GM12874 (cell line): ENCODE measurements around the gene HOXB9.

Experiments
- TF ChIP-seq, protein P1 (sequence below): IDR thresholded peaks from 2 replicates; pipeline ENCODE4 v1.5.1; 2011; ENCODE audit warnings: low read depth, mild to moderate bottlenecking, control low read depth, low read length, moderate library complexity; ENCODE audit not compliant: insufficient read depth

Gene HOXB9

DNA sequence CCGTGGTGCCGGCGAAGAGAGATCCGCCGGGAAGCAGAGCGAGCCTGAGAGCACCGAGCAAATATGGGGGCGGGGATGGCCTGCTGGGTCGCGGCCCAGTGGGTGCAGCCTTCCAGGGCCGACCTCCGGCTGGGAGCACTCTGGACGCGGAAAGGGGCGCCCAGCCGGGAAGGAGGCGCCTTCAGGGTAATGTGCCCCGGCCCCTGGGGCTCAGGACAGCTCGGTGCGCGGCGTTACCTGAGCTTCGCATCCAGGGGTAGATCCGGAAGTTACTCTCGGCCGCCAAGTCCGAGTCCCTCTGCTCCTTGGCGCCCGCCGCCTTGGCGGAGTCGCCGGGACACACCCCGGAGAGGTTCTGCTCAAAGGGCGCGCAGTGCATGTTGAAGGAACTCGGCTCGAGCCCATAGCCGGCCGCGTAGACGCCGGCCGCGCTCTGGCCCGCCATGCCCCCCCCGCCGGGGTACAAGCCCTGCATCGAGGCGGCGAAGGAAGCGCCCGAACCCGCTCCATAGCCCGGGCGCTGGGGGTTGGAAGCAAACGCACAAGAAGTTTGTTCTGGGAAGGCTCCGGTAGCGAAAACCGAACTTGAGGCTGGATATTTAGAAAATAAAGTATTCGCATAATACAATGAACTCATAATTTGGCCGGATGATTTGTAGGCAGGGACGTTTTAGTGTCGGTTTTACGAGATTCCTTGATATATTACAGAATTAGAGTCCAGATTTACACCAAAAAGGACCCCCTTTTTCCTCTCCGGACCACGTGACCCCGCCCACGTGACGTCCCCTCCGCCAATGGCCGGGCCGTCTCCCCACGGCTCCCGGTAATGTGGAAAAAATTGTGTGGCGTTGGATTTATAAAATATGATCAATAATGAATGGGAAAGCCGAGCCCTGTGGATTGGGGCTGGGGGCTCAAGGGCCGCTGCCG, 15.6 kb downstream of the HOXB9 start, which contains the start of gene HOXB7:
TSS of gene HOXB7 (minus strand) at position 736 of the 930 bp plus-strand sequence. CDS start at position 637, 99 bp downstream.
- TF ChIP-seq, protein P1, sequence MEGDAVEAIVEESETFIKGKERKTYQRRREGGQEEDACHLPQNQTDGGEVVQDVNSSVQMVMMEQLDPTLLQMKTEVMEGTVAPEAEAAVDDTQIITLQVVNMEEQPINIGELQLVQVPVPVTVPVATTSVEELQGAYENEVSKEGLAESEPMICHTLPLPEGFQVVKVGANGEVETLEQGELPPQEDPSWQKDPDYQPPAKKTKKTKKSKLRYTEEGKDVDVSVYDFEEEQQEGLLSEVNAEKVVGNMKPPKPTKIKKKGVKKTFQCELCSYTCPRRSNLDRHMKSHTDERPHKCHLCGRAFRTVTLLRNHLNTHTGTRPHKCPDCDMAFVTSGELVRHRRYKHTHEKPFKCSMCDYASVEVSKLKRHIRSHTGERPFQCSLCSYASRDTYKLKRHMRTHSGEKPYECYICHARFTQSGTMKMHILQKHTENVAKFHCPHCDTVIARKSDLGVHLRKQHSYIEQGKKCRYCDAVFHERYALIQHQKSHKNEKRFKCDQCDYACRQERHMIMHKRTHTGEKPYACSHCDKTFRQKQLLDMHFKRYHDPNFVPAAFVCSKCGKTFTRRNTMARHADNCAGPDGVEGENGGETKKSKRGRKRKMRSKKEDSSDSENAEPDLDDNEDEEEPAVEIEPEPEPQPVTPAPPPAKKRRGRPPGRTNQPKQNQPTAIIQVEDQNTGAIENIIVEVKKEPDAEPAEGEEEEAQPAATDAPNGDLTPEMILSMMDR, result no peak

DNA sequence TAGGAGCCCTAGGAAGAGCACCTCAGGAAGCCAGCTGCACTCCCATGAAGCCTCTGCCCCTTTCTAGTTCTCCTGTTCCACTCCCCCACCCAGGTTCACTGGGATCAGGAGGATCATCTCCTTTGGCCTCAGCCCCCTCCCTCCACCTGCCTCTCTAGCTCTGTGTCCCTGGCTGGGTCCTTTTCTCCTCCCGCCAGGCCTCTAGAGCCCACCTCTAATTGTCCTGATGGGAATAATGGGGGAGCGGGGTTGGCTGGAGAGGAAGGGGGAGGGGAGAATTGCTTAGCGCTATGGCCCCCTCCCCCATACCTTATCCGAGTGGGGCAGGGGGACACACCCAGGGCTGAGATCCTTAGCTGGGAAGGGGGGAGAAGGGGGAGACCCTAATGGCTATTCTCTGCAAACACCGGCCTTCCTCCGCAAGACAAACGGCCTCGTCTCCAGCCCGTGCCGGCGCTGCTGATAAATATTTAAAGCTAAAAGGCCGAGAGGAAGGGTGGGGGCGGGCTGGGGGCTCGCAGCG, 16.3 kb downstream of the HOXB9 start:
- TF ChIP-seq, protein P1, result no peak

DNA sequence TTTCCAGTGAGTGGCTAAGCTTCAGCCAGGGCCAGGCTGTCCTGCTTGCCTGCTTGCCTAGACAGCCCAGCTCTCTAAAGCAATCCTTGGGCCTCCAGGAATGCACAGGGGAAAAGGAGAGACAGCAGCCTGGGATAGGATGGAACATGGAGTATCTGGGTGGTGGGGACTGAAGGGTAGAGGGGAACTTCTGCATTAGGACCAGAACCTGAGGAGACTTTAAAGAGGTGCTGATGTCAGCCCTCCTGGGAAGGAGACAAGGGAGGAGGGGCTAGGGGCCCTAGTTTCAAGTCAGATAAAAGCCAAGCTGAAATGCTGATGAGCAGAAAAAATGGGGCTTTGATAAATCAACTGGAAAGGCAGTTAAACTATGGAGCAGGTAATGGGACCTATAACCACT, 17.1 kb downstream of the HOXB9 start:
- TF ChIP-seq, protein P1, result no peak

DNA sequence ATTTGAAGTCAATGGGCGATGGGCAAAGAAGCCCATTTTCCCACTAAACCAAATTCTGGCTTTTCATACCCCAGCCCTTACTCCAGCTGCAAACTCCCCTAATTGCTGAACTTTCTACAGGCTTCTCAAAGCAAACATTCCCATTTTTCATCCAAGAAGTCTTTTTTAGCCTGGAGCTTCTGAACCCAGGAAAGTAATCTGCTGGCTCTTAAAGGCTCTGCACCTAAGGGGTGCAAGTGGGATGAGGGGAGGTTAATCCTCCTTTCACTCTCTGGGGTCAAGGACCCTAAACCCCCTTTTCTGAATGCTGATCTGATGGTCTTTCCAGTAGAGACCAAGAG, 17.7 kb downstream of the HOXB9 start:
- TF ChIP-seq, protein P1, result no peak

DNA sequence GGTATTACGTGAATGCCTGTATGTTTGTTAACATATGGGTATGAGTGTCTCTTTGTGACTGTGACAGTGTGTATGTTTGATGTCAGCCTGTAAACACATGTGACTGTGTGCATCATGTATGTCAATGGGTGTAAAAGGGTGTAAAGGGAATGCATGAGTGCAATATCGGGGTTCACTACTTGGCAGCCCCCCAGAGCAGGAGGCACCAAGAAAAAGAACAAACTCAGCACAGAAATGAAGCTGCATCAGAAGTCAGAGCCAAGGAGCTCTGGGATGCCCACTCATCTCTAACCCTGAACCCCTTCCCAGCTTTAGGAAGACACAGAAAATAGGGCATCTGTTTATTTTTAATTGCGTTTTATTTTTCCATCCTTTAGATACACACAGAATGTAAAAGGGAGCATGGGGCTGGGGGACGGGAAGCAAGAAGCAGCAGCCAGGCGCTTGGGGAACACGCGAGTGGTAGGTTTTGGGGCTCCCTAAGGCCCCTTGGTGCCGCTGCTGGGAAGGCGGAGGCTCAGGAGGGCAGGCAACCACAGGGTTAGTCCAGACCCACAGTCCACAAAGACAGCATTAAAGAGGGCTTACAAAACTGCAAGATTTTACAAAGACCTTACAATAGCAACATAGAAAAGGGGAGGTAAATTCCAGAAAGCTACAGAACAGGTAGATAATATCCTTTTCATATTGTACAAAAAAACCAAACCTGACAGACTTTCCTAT, 19.1 kb downstream of the HOXB9 start:
- TF ChIP-seq, protein P1, result no peak

DNA sequence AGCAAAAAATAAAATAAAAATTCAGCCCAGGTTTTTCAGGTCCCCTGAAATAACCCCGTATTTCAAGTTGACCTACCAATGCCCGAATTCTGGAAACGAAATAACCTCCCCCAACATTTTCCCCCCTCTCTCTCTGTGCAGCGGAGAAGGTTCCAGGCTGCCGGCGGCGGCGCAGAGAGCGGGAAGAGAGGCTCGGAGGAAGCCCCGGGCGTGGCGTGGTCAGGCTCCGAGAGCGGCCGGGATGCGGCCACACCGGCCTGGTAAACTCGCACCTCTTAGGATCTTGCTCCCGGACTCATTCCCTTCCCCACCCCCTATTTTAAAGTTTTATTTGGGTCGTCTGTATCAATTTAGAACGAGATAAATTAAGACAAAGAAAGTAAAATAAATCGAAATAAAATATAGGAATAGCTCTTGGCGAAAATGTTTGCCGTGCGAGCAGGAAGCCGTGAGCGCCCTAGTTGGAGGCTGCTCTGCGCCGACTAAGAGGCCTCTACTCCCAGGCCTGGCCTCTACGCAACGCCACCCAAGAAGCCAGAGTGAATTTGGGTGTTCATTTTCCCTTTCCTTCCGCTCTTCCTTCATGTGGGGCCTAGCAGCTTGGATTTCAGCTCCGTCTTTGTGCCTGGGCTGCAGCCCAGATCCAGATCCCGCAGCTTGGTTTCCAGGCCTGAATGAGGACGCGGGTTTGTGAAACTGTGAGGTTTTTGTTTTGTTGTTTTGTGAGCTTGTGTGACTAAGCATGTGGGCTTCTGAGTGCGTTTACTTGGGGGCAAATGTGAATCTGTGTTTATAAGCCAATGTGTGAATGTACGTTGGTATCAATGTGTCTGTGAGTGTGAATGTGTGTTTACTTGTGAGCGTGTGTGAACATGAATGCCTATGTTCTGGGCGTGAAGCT, 19.9 kb downstream of the HOXB9 start:
- TF ChIP-seq, protein P1, result no peak
